ENCODE measurements around the gene PPP1R9A.

The PPP1R9A gene

GRCh38 chr7:95066737-95067530 is 159.5 kb downstream of the PPP1R9A start:
- 0 out of 2 replicates have a peak overlapping the region, but pooled peaks have one; percentile 7 for H3K27ac ChIP-seq
- TF ChIP-seq CTCF (IDR thresholded peaks at IDR 0.05) (no peak), ZFX (IDR thresholded peaks at IDR 0.05; ENCODE audit: borderline replicate concordance) (no peak)

- TF ChIP-seq ZFX (IDR thresholded peaks at IDR 0.05; ENCODE audit: borderline replicate concordance) (no peak), CTCF (IDR thresholded peaks at IDR 0.05) (no peak)
- no peak overlapping the region for H3K27ac ChIP-seq
These were observed 181.3 kb downstream of the PPP1R9A start for GRCh38 chr7:95088536-95089215.

GRCh38 chr7:95089414-95090315 is 182.3 kb downstream of the PPP1R9A start:
- TF ChIP-seq ZFX (IDR thresholded peaks at IDR 0.05; ENCODE audit: borderline replicate concordance) (no peak), CTCF (IDR thresholded peaks at IDR 0.05) (no peak)
- no peak overlapping the region for H3K27ac ChIP-seq

GRCh38 chr7:95092324-95092723 is 184.9 kb downstream of the PPP1R9A start:
- no peak overlapping the region for H3K27ac ChIP-seq
- TF ChIP-seq CTCF (IDR thresholded peaks at IDR 0.05) = no peak
- TF ChIP-seq ZFX (IDR thresholded peaks at IDR 0.05; ENCODE audit: borderline replicate concordance) = no peak

- no peak overlapping the region for H3K27ac ChIP-seq
- TF ChIP-seq CTCF (IDR thresholded peaks at IDR 0.05) (no peak), ZFX (IDR thresholded peaks at IDR 0.05; ENCODE audit: borderline replicate concordance) (no peak)
These were observed 188.0 kb downstream of the PPP1R9A start for GRCh38 chr7:95095259-95095965.

GRCh38 chr7:95095966-95096540 is 188.7 kb downstream of the PPP1R9A start:
- TF ChIP-seq CTCF (IDR thresholded peaks at IDR 0.05) (no peak), ZFX (IDR thresholded peaks at IDR 0.05; ENCODE audit: borderline replicate concordance) (no peak)

More at GRCh38 chr7:95095966-95096540, 188.7 kb downstream of the PPP1R9A start:
- no peak overlapping the region for H3K27ac ChIP-seq
